Measurements from ENCODE around the gene FASTKD3. TPM values are rescaled to one million over a fixed set of nuclear protein-coding genes. Genes with fewer than 3 reads are reported as not detected.

FASTKD3 gene
- total and polyA plus RNA-seq, 3 experiments from 2014 or later, result 12.3 to 21.3 (median 20.4) TPM

DNA sequence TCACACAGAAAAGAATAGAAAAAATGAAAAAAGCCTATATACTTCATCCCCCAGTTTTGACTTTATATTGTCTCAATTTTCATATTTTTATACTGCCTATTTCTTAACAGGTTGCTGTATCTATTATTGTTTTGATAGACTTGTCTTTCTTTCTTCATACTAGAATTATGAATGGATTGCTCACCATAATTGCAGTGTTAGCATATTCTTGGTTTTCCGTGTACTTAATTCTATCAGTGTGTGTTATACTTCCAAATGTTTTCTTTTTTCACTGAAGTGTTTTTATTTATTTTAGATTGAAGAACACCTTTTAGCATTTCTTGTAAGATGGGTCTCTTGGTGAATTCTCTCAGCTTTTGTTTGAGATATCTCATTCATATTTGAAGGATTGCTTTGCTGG lies 38.8 kb upstream of the FASTKD3 start:
- Histone ChIP-seq H3K9me3 (ENCODE audit: low read length) (peaks cover 3% of the 10 kb centered on the region), H3K4me1 (ENCODE audit: insufficient read depth, low read length) (no peaks in the 10 kb centered on the region), H3K4me3 (ENCODE audit: low read length) (no peak overlapping the region), H3K27ac (ENCODE audit: low read depth, low read length) (no peak overlapping the region), H3K27me3 (ENCODE audit: insufficient read depth, low read length, poor library complexity, severe bottlenecking) (no peaks in the 10 kb centered on the region), H3K36me3 (ENCODE audit: insufficient read depth, low read length) (peaks cover 6% of the 10 kb centered on the region)
- no peak for DNase-seq
- Mint-ChIP-seq H3K4me3 (no peak overlapping the region), H3K27ac (no peak overlapping the region), H3K27me3 (no peaks in the 10 kb centered on the region), H3K36me3 (peaks cover 40 to 76% (median 73%) of the 10 kb centered on the region in 3 donors), H3K9me3 (peaks cover 21 to 52% (median 38%) of the 10 kb centered on the region in 5 donors), H3K4me1 (peaks cover 0 to 2% (median 0%) of the 10 kb centered on the region in 3 donors)
- ChIA-PET CTCF (no interaction called here), POLR2A (no interaction called here)

DNA sequence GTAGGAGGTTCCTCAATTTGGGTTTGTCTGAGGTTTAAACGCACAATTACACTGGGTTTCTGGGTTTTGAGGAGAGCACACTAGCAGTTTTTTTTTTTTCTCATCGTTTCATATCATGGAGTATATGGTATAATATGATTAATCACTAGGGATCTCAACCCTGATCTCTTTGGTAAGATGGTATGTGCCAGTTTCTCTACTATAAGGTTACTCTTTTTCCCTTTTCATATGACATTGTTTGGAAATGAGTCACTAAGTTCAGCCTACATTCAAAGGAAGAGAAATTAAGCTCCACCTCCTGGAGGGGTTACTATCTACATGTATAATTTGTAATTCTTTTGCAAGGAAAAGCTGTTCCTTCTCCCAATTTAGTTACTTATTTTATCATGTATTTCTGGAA lies 35.3 kb upstream of the FASTKD3 start:
- Mint-ChIP-seq H3K36me3 (peaks cover 40 to 86% (median 61%) of the 10 kb centered on the region in 3 donors), H3K4me1 (peaks cover 0 to 2% (median 0%) of the 10 kb centered on the region in 3 donors), H3K27me3 (no peaks in the 10 kb centered on the region), H3K9me3 (peaks cover 4 to 24% (median 22%) of the 10 kb centered on the region in 5 donors), H3K27ac (peak overlapping the region in 1 of 8 donors; percentile 68), H3K4me3 (no peak overlapping the region)
- no peaks in the 10 kb centered on the region for H3K4me1 ChIP-seq (ENCODE audit: insufficient read depth, low read length)
- H3K27ac ChIP-seq (ENCODE audit: low read depth, low read length), result no peak overlapping the region
- H3K9me3 ChIP-seq (ENCODE audit: low read length), result peaks cover 2% of the 10 kb centered on the region
- ChIA-PET CTCF (no interaction called here), POLR2A (no interaction called here)
- H3K36me3 ChIP-seq (ENCODE audit: insufficient read depth, low read length), result peaks cover 11% of the 10 kb centered on the region
- no peaks in the 10 kb centered on the region for H3K27me3 ChIP-seq (ENCODE audit: insufficient read depth, low read length, poor library complexity, severe bottlenecking)
- DNase-seq, result no peak
- H3K4me3 ChIP-seq (ENCODE audit: low read length), result no peak overlapping the region

DNA sequence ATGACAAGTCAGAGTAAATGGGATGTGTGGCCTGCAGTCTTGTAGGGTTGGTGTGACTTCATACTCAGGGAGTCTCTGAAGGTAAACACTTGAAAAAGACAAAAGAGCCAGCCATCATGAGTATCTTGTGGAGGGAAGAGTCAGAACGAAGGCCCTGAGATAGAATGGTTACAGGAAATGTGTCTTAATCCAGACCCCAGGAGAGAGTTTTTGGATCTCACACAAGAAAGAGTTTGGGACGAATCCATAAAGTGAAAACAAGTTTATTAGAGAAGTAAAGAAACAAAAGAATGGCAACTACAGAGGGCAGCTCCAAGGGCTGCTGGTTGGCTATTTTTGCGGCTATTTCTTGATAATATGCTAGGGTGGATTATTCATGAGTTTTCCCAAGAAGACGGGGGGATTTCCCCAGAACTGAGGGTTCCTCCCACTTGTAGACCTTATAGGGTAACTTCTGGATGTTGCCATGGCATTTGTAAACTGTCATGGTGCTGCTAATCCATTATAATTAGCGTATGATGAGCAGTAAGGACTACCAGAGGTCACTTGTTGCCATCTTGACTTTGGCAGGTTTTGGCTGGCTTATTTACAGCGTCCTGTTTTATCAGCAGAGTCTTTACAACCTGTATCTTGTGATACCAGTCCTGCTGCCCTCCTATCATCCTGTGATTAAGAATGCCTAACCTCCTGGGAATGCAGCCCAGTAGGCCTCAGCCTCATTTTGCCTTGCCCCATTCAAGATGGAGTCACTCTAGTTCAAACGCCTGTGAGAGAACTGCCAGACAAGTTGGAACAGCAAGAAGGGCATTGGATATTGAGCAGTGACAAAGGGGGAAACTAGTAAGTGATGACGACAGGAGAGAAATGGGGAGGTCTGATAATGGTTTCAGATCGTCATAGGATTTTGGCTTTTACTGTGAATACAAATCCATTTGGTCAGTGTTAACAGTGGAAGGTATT lies 34.1 kb upstream of the FASTKD3 start:
- H3K4me3 Mint-ChIP-seq, result no peak overlapping the region
- H3K27me3 ChIP-seq (ENCODE audit: insufficient read depth, low read length, poor library complexity, severe bottlenecking), result no peaks in the 10 kb centered on the region
- ChIA-PET CTCF (interaction anchor here (2.2 kb wide), 1 partner anchor 16 kb away, joined by 10 read pairs; no protein-coding TSS in a partner anchor), POLR2A (no interaction called here)
- H3K36me3 ChIP-seq (ENCODE audit: insufficient read depth, low read length), result peaks cover 19% of the 10 kb centered on the region
- H3K9me3 ChIP-seq (ENCODE audit: low read length), result no peaks in the 10 kb centered on the region
- H3K4me1 ChIP-seq (ENCODE audit: insufficient read depth, low read length), result no peaks in the 10 kb centered on the region
- no peaks in the 10 kb centered on the region for H3K27me3 Mint-ChIP-seq
- H3K4me1 Mint-ChIP-seq, result peaks cover 0 to 2% (median 0%) of the 10 kb centered on the region in 3 donors
- H3K36me3 Mint-ChIP-seq, result peaks cover 37 to 86% (median 56%) of the 10 kb centered on the region in 3 donors
- H3K4me3 ChIP-seq (ENCODE audit: low read length), result no peak overlapping the region
- H3K27ac ChIP-seq (ENCODE audit: low read depth, low read length), result no peak overlapping the region
- H3K27ac Mint-ChIP-seq, result peak overlapping the region in 2 of 8 donors; percentile 36 to 47
- no peak for DNase-seq
- H3K9me3 Mint-ChIP-seq, result peaks cover 0 to 11% (median 10%) of the 10 kb centered on the region in 5 donors

GRCh38 chr5:7902201-7902600 lies 33.4 kb upstream of the FASTKD3 start:
- CTCF ChIA-PET, result interaction anchor here (2.2 kb wide), 1 partner anchor 15 kb away, joined by 10 read pairs; no protein-coding TSS in a partner anchor
- DNase-seq, result no peak
- Mint-ChIP-seq H3K27ac (no peak overlapping the region), H3K9me3 (peaks cover 0 to 4% (median 4%) of the 10 kb centered on the region in 5 donors), H3K4me3 (no peak overlapping the region), H3K36me3 (peaks cover 38 to 87% (median 49%) of the 10 kb centered on the region in 3 donors), H3K4me1 (peaks cover 0 to 2% (median 0%) of the 10 kb centered on the region in 3 donors), H3K27me3 (no peaks in the 10 kb centered on the region)
- no peaks in the 10 kb centered on the region for H3K4me1 ChIP-seq (ENCODE audit: insufficient read depth, low read length)
- H3K36me3 ChIP-seq (ENCODE audit: insufficient read depth, low read length), result peaks cover 26% of the 10 kb centered on the region
- no peak overlapping the region for H3K4me3 ChIP-seq (ENCODE audit: low read length)
- H3K9me3 ChIP-seq (ENCODE audit: low read length), result no peaks in the 10 kb centered on the region
- H3K27ac ChIP-seq (ENCODE audit: low read depth, low read length), result no peak overlapping the region
- H3K27me3 ChIP-seq (ENCODE audit: insufficient read depth, low read length, poor library complexity, severe bottlenecking), result no peaks in the 10 kb centered on the region
- POLR2A ChIA-PET, result no interaction called here

GRCh38 chr5:7897014-7897600 lies 28.3 kb upstream of the FASTKD3 start:
- no peak overlapping the region for H3K4me3 ChIP-seq (ENCODE audit: low read length)
- Mint-ChIP-seq H3K36me3 (peaks cover 30 to 93% (median 42%) of the 10 kb centered on the region in 3 donors), H3K4me1 (no peaks in the 10 kb centered on the region), H3K9me3 (no peaks in the 10 kb centered on the region), H3K27ac (peak overlapping the region in 5 of 8 donors; percentile 10 to 62 (median 52)), H3K27me3 (peaks cover 0 to 2% of the 10 kb centered on the region in 2 donors), H3K4me3 (no peak overlapping the region)
- no peaks in the 10 kb centered on the region for H3K9me3 ChIP-seq (ENCODE audit: low read length)
- POLR2A ChIA-PET, result interaction anchor here (0.6 kb wide), 1 partner anchor 20 kb away, joined by 3 read pairs; no protein-coding TSS in a partner anchor
- peaks cover 65% of the 10 kb centered on the region for H3K36me3 ChIP-seq (ENCODE audit: insufficient read depth, low read length)
- DNase-seq, result no peak
- H3K27ac ChIP-seq (ENCODE audit: low read depth, low read length), result no peak overlapping the region
- no peaks in the 10 kb centered on the region for H3K4me1 ChIP-seq (ENCODE audit: insufficient read depth, low read length)
- CTCF ChIA-PET, result no interaction called here
- H3K27me3 ChIP-seq (ENCODE audit: insufficient read depth, low read length, poor library complexity, severe bottlenecking), result no peaks in the 10 kb centered on the region

DNA sequence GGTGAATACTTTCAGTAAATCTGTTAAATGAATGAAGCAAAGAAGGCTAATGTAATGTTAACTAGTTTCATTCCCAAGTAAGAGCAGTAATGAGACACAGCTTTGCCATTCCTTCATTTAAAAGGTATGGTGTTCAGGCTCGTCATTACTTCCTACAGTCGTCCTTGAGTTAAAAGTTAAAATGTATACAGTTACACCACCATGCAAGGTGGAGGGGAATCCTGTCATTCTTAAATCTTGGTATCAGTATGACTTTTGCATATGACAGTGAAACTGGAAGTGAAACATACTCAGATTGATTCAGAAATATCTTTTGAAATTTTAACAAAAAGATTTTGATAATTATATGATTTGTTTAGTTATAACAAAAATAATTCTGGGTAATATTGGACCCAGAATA lies 26.0 kb upstream of the FASTKD3 start:
- H3K27me3 ChIP-seq (ENCODE audit: insufficient read depth, low read length, poor library complexity, severe bottlenecking), result no peaks in the 10 kb centered on the region
- CTCF ChIA-PET, result no interaction called here

GRCh38 chr5:7894439-7894838 lies 25.6 kb upstream of the FASTKD3 start:
- ChIA-PET POLR2A (no interaction called here), CTCF (no interaction called here)
- Histone ChIP-seq H3K27me3 (ENCODE audit: insufficient read depth, low read length, poor library complexity, severe bottlenecking) (no peaks in the 10 kb centered on the region), H3K4me3 (ENCODE audit: low read length) (no peak overlapping the region), H3K4me1 (ENCODE audit: insufficient read depth, low read length) (no peaks in the 10 kb centered on the region), H3K36me3 (ENCODE audit: insufficient read depth, low read length) (peaks cover 62% of the 10 kb centered on the region), H3K9me3 (ENCODE audit: low read length) (no peaks in the 10 kb centered on the region), H3K27ac (ENCODE audit: low read depth, low read length) (no peak overlapping the region)
- H3K36me3 Mint-ChIP-seq, result peaks cover 20 to 90% (median 42%) of the 10 kb centered on the region in 3 donors
- no peaks in the 10 kb centered on the region for H3K9me3 Mint-ChIP-seq
- no peak overlapping the region for H3K4me3 Mint-ChIP-seq
- H3K27me3 Mint-ChIP-seq, result peaks cover 0 to 2% of the 10 kb centered on the region in 2 donors
- H3K27ac Mint-ChIP-seq, result peak overlapping the region in 3 of 8 donors; percentile 2 to 56 (median 17)
- H3K4me1 Mint-ChIP-seq, result no peaks in the 10 kb centered on the region
- DNase-seq, result no peak

More for the DNA sequence above, 26.0 kb upstream of the FASTKD3 start:
- H3K4me1 Mint-ChIP-seq, result no peaks in the 10 kb centered on the region
- Histone ChIP-seq H3K4me1 (ENCODE audit: insufficient read depth, low read length) (no peaks in the 10 kb centered on the region), H3K4me3 (ENCODE audit: low read length) (no peak overlapping the region), H3K36me3 (ENCODE audit: insufficient read depth, low read length) (peaks cover 65% of the 10 kb centered on the region), H3K27ac (ENCODE audit: low read depth, low read length) (no peak overlapping the region), H3K9me3 (ENCODE audit: low read length) (no peaks in the 10 kb centered on the region)
- H3K9me3 Mint-ChIP-seq, result no peaks in the 10 kb centered on the region
- POLR2A ChIA-PET, result no interaction called here
- H3K4me3 Mint-ChIP-seq, result no peak overlapping the region
- peaks cover 0 to 2% of the 10 kb centered on the region in 2 donors for H3K27me3 Mint-ChIP-seq
- peak overlapping the region in 1 of 8 donors; percentile 2 for H3K27ac Mint-ChIP-seq
- H3K36me3 Mint-ChIP-seq, result peaks cover 23 to 90% (median 42%) of the 10 kb centered on the region in 3 donors
- DNase-seq, result no peak

DNA sequence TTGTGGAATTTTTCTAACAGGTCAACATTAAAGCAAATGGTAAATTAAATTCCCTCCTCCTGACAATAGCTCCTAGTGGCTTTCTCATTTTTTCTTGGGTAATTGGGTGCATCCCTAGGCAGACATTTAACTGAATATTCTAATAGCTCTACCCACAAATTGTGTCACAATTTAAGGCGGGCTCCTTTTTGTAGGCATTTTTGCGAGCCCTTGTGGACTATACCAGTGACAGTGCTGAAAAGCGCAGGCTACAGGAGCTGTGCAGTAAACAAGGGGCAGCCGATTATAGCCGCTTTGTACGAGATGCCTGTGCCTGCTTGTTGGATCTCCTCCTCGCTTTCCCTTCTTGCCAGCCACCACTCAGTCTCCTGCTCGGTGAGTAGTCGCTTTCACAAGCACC lies 20.1 kb upstream of the FASTKD3 start:
- DNase-seq, result no peak
- Histone ChIP-seq H3K4me3 (ENCODE audit: low read length) (no peak overlapping the region), H3K36me3 (ENCODE audit: insufficient read depth, low read length) (peaks cover 36% of the 10 kb centered on the region), H3K9me3 (ENCODE audit: low read length) (no peaks in the 10 kb centered on the region), H3K27ac (ENCODE audit: low read depth, low read length) (no peak overlapping the region), H3K27me3 (ENCODE audit: insufficient read depth, low read length, poor library complexity, severe bottlenecking) (no peaks in the 10 kb centered on the region), H3K4me1 (ENCODE audit: insufficient read depth, low read length) (no peaks in the 10 kb centered on the region)
- H3K4me1 Mint-ChIP-seq, result peaks cover 5 to 9% (median 7%) of the 10 kb centered on the region in 3 donors
- ChIA-PET POLR2A (no interaction called here), CTCF (no interaction called here)
- peaks cover 0 to 83% (median 24%) of the 10 kb centered on the region in 3 donors for H3K36me3 Mint-ChIP-seq
- H3K27ac Mint-ChIP-seq, result peak overlapping the region in 1 of 8 donors; percentile 8
- no peaks in the 10 kb centered on the region for H3K9me3 Mint-ChIP-seq
- no peak overlapping the region for H3K4me3 Mint-ChIP-seq
- H3K27me3 Mint-ChIP-seq, result no peaks in the 10 kb centered on the region
